ENCODE measurements around the gene PHACTR1.

DNA sequence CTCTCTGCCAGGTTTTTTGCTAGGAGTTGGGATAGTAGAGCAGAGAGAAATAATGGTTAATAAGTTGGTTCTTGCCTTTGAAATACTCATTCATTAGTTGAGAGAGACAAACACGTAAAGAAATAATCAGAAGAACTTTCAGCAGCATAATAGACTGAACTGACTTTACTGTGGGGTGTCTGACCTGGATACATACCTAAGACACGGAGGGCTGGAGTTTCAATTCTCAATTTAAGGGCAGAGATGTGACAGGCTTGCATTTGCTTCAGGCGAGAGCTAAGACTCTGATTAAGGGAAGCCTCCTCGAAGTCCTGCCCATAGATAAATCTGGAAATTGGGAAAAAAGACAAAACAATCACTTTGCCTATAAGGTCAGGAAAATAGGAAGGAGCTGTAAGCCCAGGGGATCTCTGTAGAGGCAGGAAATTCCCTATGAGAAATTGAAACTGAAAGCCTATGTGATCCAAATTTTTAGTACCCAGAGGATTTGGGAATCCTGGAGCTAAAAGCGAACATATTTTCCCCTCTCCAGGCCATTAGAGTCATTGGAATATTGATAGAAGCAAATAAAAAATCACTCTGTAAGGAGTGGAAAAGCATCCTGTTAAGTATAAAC is 276.8 kb downstream of the PHACTR1 start:
- TF ChIP-seq EZH2 (IDR thresholded peaks at IDR 0.05; ENCODE audit: insufficient read depth, low read length) = no peak
- TF ChIP-seq, protein P1, sequence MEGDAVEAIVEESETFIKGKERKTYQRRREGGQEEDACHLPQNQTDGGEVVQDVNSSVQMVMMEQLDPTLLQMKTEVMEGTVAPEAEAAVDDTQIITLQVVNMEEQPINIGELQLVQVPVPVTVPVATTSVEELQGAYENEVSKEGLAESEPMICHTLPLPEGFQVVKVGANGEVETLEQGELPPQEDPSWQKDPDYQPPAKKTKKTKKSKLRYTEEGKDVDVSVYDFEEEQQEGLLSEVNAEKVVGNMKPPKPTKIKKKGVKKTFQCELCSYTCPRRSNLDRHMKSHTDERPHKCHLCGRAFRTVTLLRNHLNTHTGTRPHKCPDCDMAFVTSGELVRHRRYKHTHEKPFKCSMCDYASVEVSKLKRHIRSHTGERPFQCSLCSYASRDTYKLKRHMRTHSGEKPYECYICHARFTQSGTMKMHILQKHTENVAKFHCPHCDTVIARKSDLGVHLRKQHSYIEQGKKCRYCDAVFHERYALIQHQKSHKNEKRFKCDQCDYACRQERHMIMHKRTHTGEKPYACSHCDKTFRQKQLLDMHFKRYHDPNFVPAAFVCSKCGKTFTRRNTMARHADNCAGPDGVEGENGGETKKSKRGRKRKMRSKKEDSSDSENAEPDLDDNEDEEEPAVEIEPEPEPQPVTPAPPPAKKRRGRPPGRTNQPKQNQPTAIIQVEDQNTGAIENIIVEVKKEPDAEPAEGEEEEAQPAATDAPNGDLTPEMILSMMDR (IDR thresholded peaks at IDR 0.05; ENCODE audit: insufficient read depth, low read depth, low read length) = no peak

Data from astrocyte (in vitro differentiated cells and primary cell).